Spinal cord (tissue), 10 donors: ENCODE results near the gene QKI. TPM values are rescaled to one million over a fixed set of nuclear protein-coding genes. Genes with fewer than 3 reads are reported as not detected.

Experiments
- DNase-seq, 6 donors: peaks; one replicate each; pipeline versions ENCODE4 v3.0.0 to v3.0.0-alpha.2; 2013 to 2015; ENCODE audit warnings: low spot score in 6 of 6, low read depth in 4 of 6
- H3K27ac ChIP-seq: one replicate; pipeline ENCODE4 v1.5.1; 2013; ENCODE audit warnings: low read depth, low read length, control low read depth
- H3K27me3 ChIP-seq: one replicate; pipeline ENCODE4 v1.6.1; 2013; ENCODE audit warnings: low read length; ENCODE audit not compliant: control insufficient read depth, insufficient read depth
- H3K36me3 ChIP-seq: one replicate; pipeline ENCODE4 v1.6.1; 2013; ENCODE audit warnings: low read length; ENCODE audit not compliant: control insufficient read depth, insufficient read depth
- H3K4me1 ChIP-seq: one replicate; pipeline ENCODE4 v1.6.1; 2013; ENCODE audit warnings: low read length; ENCODE audit not compliant: control insufficient read depth, insufficient read depth
- H3K4me3 ChIP-seq: one replicate; pipeline ENCODE4 v1.5.1; 2013; ENCODE audit warnings: low read depth, low read length, control low read depth
- H3K9me3 ChIP-seq: one replicate; pipeline ENCODE4 v1.6.1; 2013; ENCODE audit warnings: low read length; ENCODE audit not compliant: control insufficient read depth, insufficient read depth
- WGBS: methylation state at CpG from one replicate; pipeline ENCODE4 v1.1.5; 2013; ENCODE audit warnings: missing lambda C conversion rate; ENCODE audit not compliant: insufficient coverage; 5-methylcytosine and 5-hydroxymethylcytosine counted together
- polyA plus RNA-seq, 2 donors: library from polyadenylated mRNA; unstranded; fragments of 120-200 nt; gene quantifications; one replicate each; pipeline ENCODE4 v1.2.1, GENCODE V29; 2013; ENCODE audit not compliant: insufficient read length in 2 of 2
- total RNA-seq, 2 donors: library from RNA; depleted of rRNA in 1 of 2; stranded (reverse); fragments of 120-200 nt in 1 of 2; fragments of >200 nt in 1 of 2; gene quantifications; one replicate each; pipeline versions ENCODE4 v1.2.3 to v1.2.4, GENCODE V29; 2013 to 2014
- donor health status: healthy.

QKI gene
- total and polyA plus RNA-seq, 4 donors, result 346 to 877 (median 601) TPM

- peaks cover 4% of the 10 kb centered on the region for H3K4me1 ChIP-seq
Measured at GRCh38 chr6:163570579-163571231, 156.2 kb downstream of the QKI start.

GRCh38 chr6:163571730-163572129, 157.2 kb downstream of the QKI start:
- no peaks in the 10 kb centered on the region for H3K9me3 ChIP-seq
- peak overlapping the region; percentile 34 for H3K27ac ChIP-seq
- no peaks in the 10 kb centered on the region for H3K27me3 ChIP-seq
- peaks cover 4% of the 10 kb centered on the region for H3K4me1 ChIP-seq
- no peak overlapping the region for H3K4me3 ChIP-seq
- DNase-seq, result no peak
- H3K36me3 ChIP-seq, result peaks cover 2% of the 10 kb centered on the region
- no CpG with 5 or more reads among the region's 2 CpGs for WGBS

More at GRCh38 chr6:163570579-163571231, 156.2 kb downstream of the QKI start:
- Histone ChIP-seq H3K4me3 (no peak overlapping the region), H3K27ac (peak overlapping the region; percentile 61), H3K9me3 (no peaks in the 10 kb centered on the region), H3K36me3 (peaks cover 2% of the 10 kb centered on the region), H3K27me3 (no peaks in the 10 kb centered on the region)
- 20% methylated on average over 2 of the region's 12 CpGs for WGBS
- peak in 1 of 6 donors; percentile 59 for DNase-seq

- no peak overlapping the region for H3K4me3 ChIP-seq
- peaks cover 2% of the 10 kb centered on the region for H3K36me3 ChIP-seq
- no peak overlapping the region for H3K27ac ChIP-seq
- no CpG with 5 or more reads among the region's 5 CpGs for WGBS
- peaks cover 4% of the 10 kb centered on the region for H3K4me1 ChIP-seq
- no peaks in the 10 kb centered on the region for H3K27me3 ChIP-seq
- no peaks in the 10 kb centered on the region for H3K9me3 ChIP-seq
- DNase-seq, result no peak
Measured at GRCh38 chr6:163572612-163573011, 158.1 kb downstream of the QKI start.

- Histone ChIP-seq H3K4me3 (no peak overlapping the region), H3K27me3 (no peaks in the 10 kb centered on the region), H3K9me3 (no peaks in the 10 kb centered on the region), H3K4me1 (peaks cover 4% of the 10 kb centered on the region), H3K27ac (no peak overlapping the region), H3K36me3 (peaks cover 2% of the 10 kb centered on the region)
- DNase-seq, result no peak
- 13% methylated on average over 1 of the region's 4 CpGs for WGBS
Measured at GRCh38 chr6:163573503-163574179, 159.1 kb downstream of the QKI start.

GRCh38 chr6:163576114-163576513, 161.6 kb downstream of the QKI start:
- Histone ChIP-seq H3K4me3 (no peak overlapping the region), H3K4me1 (peaks cover 8% of the 10 kb centered on the region), H3K27me3 (no peaks in the 10 kb centered on the region), H3K36me3 (no peaks in the 10 kb centered on the region), H3K27ac (no peak overlapping the region), H3K9me3 (no peaks in the 10 kb centered on the region)
- WGBS, result 37% methylated on average over 2 of the region's 4 CpGs
- no peak for DNase-seq

GRCh38 chr6:163577404-163577803, 162.9 kb downstream of the QKI start:
- Histone ChIP-seq H3K4me3 (no peak overlapping the region), H3K27ac (no peak overlapping the region), H3K9me3 (no peaks in the 10 kb centered on the region), H3K27me3 (no peaks in the 10 kb centered on the region), H3K4me1 (peaks cover 10% of the 10 kb centered on the region), H3K36me3 (no peaks in the 10 kb centered on the region)
- DNase-seq, result no peak
- 44% methylated on average over 2 of the region's 3 CpGs for WGBS

- Histone ChIP-seq H3K36me3 (no peaks in the 10 kb centered on the region), H3K4me3 (no peak overlapping the region), H3K9me3 (no peaks in the 10 kb centered on the region), H3K27me3 (no peaks in the 10 kb centered on the region), H3K4me1 (peaks cover 12% of the 10 kb centered on the region), H3K27ac (peak overlapping the region; percentile 74)
- WGBS, result 24% methylated on average over 9 of the region's 13 CpGs
- peak in 2 of 6 donors; percentile 52 to 54 for DNase-seq
Measured at GRCh38 chr6:163579111-163579879, 164.8 kb downstream of the QKI start.

GRCh38 chr6:163579880-163580295, 165.4 kb downstream of the QKI start:
- peak overlapping the region; percentile 74 for H3K27ac ChIP-seq
- no CpG with 5 or more reads among the region's 4 CpGs for WGBS

GRCh38 chr6:163580311-163581030, 166.0 kb downstream of the QKI start:
- H3K4me3 ChIP-seq, result no peak overlapping the region
- no peaks in the 10 kb centered on the region for H3K9me3 ChIP-seq
- H3K36me3 ChIP-seq, result no peaks in the 10 kb centered on the region
- DNase-seq, result no peak
- no peaks in the 10 kb centered on the region for H3K27me3 ChIP-seq
- H3K4me1 ChIP-seq, result peaks cover 12% of the 10 kb centered on the region
- H3K27ac ChIP-seq, result peak overlapping the region; percentile 6
- no CpG with 5 or more reads among the region's 8 CpGs for WGBS

More at GRCh38 chr6:163579880-163580295, 165.4 kb downstream of the QKI start:
- H3K4me3 ChIP-seq, result no peak overlapping the region
- H3K4me1 ChIP-seq, result peaks cover 12% of the 10 kb centered on the region
- DNase-seq, result peak in 2 of 6 donors; percentile 61 to 70
- H3K27me3 ChIP-seq, result no peaks in the 10 kb centered on the region
- H3K36me3 ChIP-seq, result no peaks in the 10 kb centered on the region
- H3K9me3 ChIP-seq, result no peaks in the 10 kb centered on the region
